Suprapubic skin (tissue), 4 donors: ENCODE measurements around the gene SCIMP.

Experiments
- CTCF ChIP-seq, 2 donors: fragments of 200-600 bp in 1 of 2; fragments of 450-650 bp in 1 of 2; sonication (generic) in 1 of 2; IDR thresholded peaks; one replicate each; pipeline ENCODE4 v1.5.1; 2016 to 2019; ENCODE audit warnings: antibody characterized with exemption in 2 of 2, mild to moderate bottlenecking in 1 of 2, moderate library complexity in 1 of 2
- EP300 ChIP-seq: sonication (generic); formaldehyde crosslinking; IDR thresholded peaks from one replicate; pipeline ENCODE4 v1.6.1; 2017; ENCODE audit warnings: antibody characterized with exemption
- POLR2A ChIP-seq, 2 donors: fragments of 450-650 bp; IDR thresholded peaks; one replicate each; pipeline ENCODE4 v1.6.1; 2017; ENCODE audit warnings: antibody characterized with exemption in 2 of 2, mild to moderate bottlenecking in 2 of 2, moderate library complexity in 2 of 2
- POLR2AphosphoS5 ChIP-seq, 3 donors: sonication (generic); formaldehyde crosslinking; IDR thresholded peaks; one replicate each; pipeline ENCODE4 v1.6.1; 2017; ENCODE audit warnings: antibody characterized with exemption in 3 of 3

- TF ChIP-seq CTCF (IDR thresholded peaks at IDR 0.05) (no peak), POLR2A (IDR thresholded peaks at IDR 0.05) (no peak), POLR2AphosphoS5 (IDR thresholded peaks at IDR 0.05) (no peak), EP300 (no peak)
These were observed 27.8 kb upstream of the SCIMP start for GRCh38 chr17:5262416-5262991.
